Gastrocnemius medialis (tissue), 4 donors: ENCODE data around the gene EPB42. TPM values are rescaled to one million over a fixed set of nuclear protein-coding genes. Genes with fewer than 3 reads are reported as not detected.

Experiments
- ATAC-seq, 2 donors: fragments of 150-250 bp; one replicate each; pipeline ENCODE4 v1.9.1; 2016
- DNase-seq, 2 donors: peaks; one replicate each; pipeline ENCODE4 v3.0.0-alpha.2; 2019
- H3K27ac ChIP-seq, 4 donors: fragments of 200-600 bp; sonication (generic); 1 replicate in 1 of 4; 2 replicates in 3 of 4; pipeline ENCODE4 v1.5.1; 2016 to 2018; ENCODE audit warnings: mild to moderate bottlenecking in 2 of 4, moderate library complexity in 1 of 4
- H3K27me3 ChIP-seq, 3 donors: fragments of 200-600 bp; sonication (generic) in 2 of 3; 1 replicate in 1 of 3; 2 replicates in 2 of 3; pipeline versions ENCODE4 v1.5.1 to v1.6.0; 2016 to 2019; ENCODE audit warnings: mild to moderate bottlenecking in 1 of 3, moderate library complexity in 1 of 3
- H3K36me3 ChIP-seq, 2 donors: fragments of 200-600 bp; sonication (generic) in 1 of 2; one replicate each; pipeline ENCODE4 v1.5.1; 2017 to 2018
- H3K4me1 ChIP-seq, 2 donors: fragments of 200-600 bp; sonication (generic) in 1 of 2; one replicate each; pipeline ENCODE4 v1.5.1; 2016 to 2017; ENCODE audit warnings: mild to moderate bottlenecking in 2 of 2
- H3K4me3 ChIP-seq, 4 donors: fragments of 200-600 bp; sonication (generic) in 3 of 4; 1 replicate in 1 of 4; 2 replicates in 3 of 4; pipeline ENCODE4 v1.5.1; 2016 to 2019; ENCODE audit warnings: mild to moderate bottlenecking in 2 of 4
- H3K9me3 ChIP-seq, 3 donors: fragments of 200-600 bp; sonication (generic) in 2 of 3; 1 replicate in 1 of 3; 2 replicates in 2 of 3; pipeline ENCODE4 v1.5.1; 2016 to 2019
- CTCF ChIP-seq, 5 experiments: fragments of 450-650 bp in 3 of 5; fragments of 200-600 bp in 2 of 5; sonication (generic) in 2 of 5; IDR thresholded peaks in 4 of 5; conservative IDR thresholded peaks in 1 of 5; 1 replicate in 4 of 5; 2 replicates in 1 of 5; pipeline ENCODE4 v1.5.1; 2016 to 2019; ENCODE audit warnings: antibody characterized with exemption in 5 of 5, mild to moderate bottlenecking in 3 of 5, moderate library complexity in 3 of 5
- POLR2A ChIP-seq, 2 donors: fragments of 450-650 bp; IDR thresholded peaks; one replicate each; pipeline ENCODE4 v1.6.1; 2017; ENCODE audit warnings: antibody characterized with exemption in 2 of 2, mild to moderate bottlenecking in 2 of 2, moderate library complexity in 2 of 2
- in situ Hi-C, 4 donors: fragments of 200-750 bp; cut with MboI; loops; one replicate each; pipeline versions ENCODE4 v1.15.0 to v1.8.0; 2017; ENCODE audit warnings: low sequenced_read_pairs in 4 of 4
- intact Hi-C: fragments of 100-400 bp; cut with DNase I; formaldehyde crosslinking; loops from one replicate; pipeline ENCODE4 v1.15.1; 2023; ENCODE audit warnings: low total_unique reads
- total RNA-seq, 4 donors: library from RNA; depleted of rRNA; stranded (reverse); fragments of >200 nt; gene quantifications; one replicate each; pipeline versions ENCODE4 v1.1.0 to v1.2.3, GENCODE V29; 2016

EPB42 gene
- total RNA-seq, 4 donors from 2014 or later: not detected

GRCh38 chr15:43215961-43216360, 4.9 kb downstream of the EPB42 start:
- intact Hi-C loops: no loop called here
- ATAC-seq: no peak
- H3K27me3 ChIP-seq: no peaks in the 10 kb centered on the region
- no peak overlapping the region for H3K4me3 ChIP-seq
- no peaks in the 10 kb centered on the region for H3K4me1 ChIP-seq
- no peaks in the 10 kb centered on the region for H3K36me3 ChIP-seq
- no peak for DNase-seq
- no peak for TF ChIP-seq CTCF (IDR thresholded peaks at IDR 0.05 in 4 of 5, conservative IDR thresholded peaks at IDR 0.05 in 1 of 5)
- no peak for TF ChIP-seq POLR2A (IDR thresholded peaks at IDR 0.05)
- H3K27ac ChIP-seq: no peak overlapping the region
- no peaks in the 10 kb centered on the region for H3K9me3 ChIP-seq
- in situ Hi-C loops: no loop called here

GRCh38 chr15:43214592-43215295, 6.1 kb downstream of the EPB42 start:
- intact Hi-C loops: no loop called here
- Histone ChIP-seq H3K27ac (no peak overlapping the region), H3K27me3 (no peaks in the 10 kb centered on the region), H3K4me3 (no peak overlapping the region), H3K4me1 (no peaks in the 10 kb centered on the region), H3K9me3 (no peaks in the 10 kb centered on the region), H3K36me3 (no peaks in the 10 kb centered on the region)
- TF ChIP-seq CTCF (IDR thresholded peaks at IDR 0.05 in 4 of 5, conservative IDR thresholded peaks at IDR 0.05 in 1 of 5): no peak
- TF ChIP-seq POLR2A (IDR thresholded peaks at IDR 0.05): no peak
- no peak for ATAC-seq
- in situ Hi-C loops: no loop called here
- DNase-seq: no peak

GRCh38 chr15:43214169-43214568, 6.6 kb downstream of the EPB42 start:
- ATAC-seq: no peak
- TF ChIP-seq POLR2A (IDR thresholded peaks at IDR 0.05): no peak
- TF ChIP-seq CTCF (IDR thresholded peaks at IDR 0.05 in 4 of 5, conservative IDR thresholded peaks at IDR 0.05 in 1 of 5): no peak

GRCh38 chr15:43213466-43213865, 7.4 kb downstream of the EPB42 start:
- ATAC-seq (no peak), DNase-seq (no peak)
- Histone ChIP-seq H3K27ac (no peak overlapping the region), H3K4me3 (no peak overlapping the region), H3K27me3 (no peaks in the 10 kb centered on the region), H3K36me3 (no peaks in the 10 kb centered on the region), H3K9me3 (no peaks in the 10 kb centered on the region), H3K4me1 (no peaks in the 10 kb centered on the region)
- intact Hi-C loops (no loop called here), in situ Hi-C loops (no loop called here)
- TF ChIP-seq CTCF (IDR thresholded peaks at IDR 0.05 in 4 of 5, conservative IDR thresholded peaks at IDR 0.05 in 1 of 5): no peak
- TF ChIP-seq POLR2A (IDR thresholded peaks at IDR 0.05): no peak

More at GRCh38 chr15:43214169-43214568, 6.6 kb downstream of the EPB42 start:
- Histone ChIP-seq H3K36me3 (no peaks in the 10 kb centered on the region), H3K27me3 (no peaks in the 10 kb centered on the region), H3K4me3 (no peak overlapping the region), H3K27ac (no peak overlapping the region), H3K9me3 (no peaks in the 10 kb centered on the region), H3K4me1 (no peaks in the 10 kb centered on the region)
- intact Hi-C loops (no loop called here), in situ Hi-C loops (no loop called here)
- no peak for DNase-seq

- H3K4me1 ChIP-seq: no peaks in the 10 kb centered on the region
- intact Hi-C loops: no loop called here
- no peak for ATAC-seq
- H3K36me3 ChIP-seq: no peaks in the 10 kb centered on the region
- no peak overlapping the region for H3K27ac ChIP-seq
- in situ Hi-C loops: no loop called here
- H3K9me3 ChIP-seq: no peaks in the 10 kb centered on the region
- TF ChIP-seq POLR2A (IDR thresholded peaks at IDR 0.05) (no peak), CTCF (IDR thresholded peaks at IDR 0.05 in 4 of 5, conservative IDR thresholded peaks at IDR 0.05 in 1 of 5) (no peak)
- H3K4me3 ChIP-seq: no peak overlapping the region
- H3K27me3 ChIP-seq: no peaks in the 10 kb centered on the region
- no peak for DNase-seq
Measured at GRCh38 chr15:43212951-43213350, 7.9 kb downstream of the EPB42 start.
